ENCODE results near the gene UGGT1.
"Not testable (repeated sequence)": the region's sequence is repeated elsewhere in the genome, so short reads cannot be mapped to it uniquely, and the experiment has no call there.

Gene UGGT1

DNA sequence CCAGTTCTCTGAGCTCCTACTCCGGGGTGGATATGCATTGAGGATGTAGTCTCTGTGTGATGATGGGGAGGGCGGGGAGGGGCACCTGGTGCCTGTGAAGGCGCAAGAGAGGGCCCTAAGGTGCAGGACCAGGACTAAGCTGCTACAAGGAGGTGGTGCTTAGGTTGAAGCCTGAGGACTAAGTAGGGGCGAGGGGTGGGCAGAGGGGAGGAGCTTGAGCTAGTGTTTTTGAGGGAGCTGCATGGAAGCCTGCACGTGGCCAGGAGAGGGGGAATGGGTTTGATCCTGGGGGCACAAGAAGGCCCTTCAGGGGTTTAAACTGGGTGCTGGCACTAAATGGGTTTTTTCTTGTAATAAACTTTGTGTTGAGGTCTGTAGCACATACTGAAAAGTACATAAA, 105.0 kb downstream of the UGGT1 start:
- in situ Hi-C loops (cut with MboI; ENCODE audit: low sequenced_read_pairs) = no loop called here
- no peak for DNase-seq (ENCODE audit: low spot score in 2 of 2)
- no peaks in the 10 kb centered on the region for H3K9me3 ChIP-seq
- no peaks in the 10 kb centered on the region for H3K27me3 ChIP-seq (ENCODE audit: low read depth)
- no peaks in the 10 kb centered on the region for H3K4me1 ChIP-seq
- no peak overlapping the region for H3K4me3 ChIP-seq
- no peaks in the 10 kb centered on the region; the same call in none of the 2 replicates for H3K36me3 ChIP-seq (replicated peaks)

DNA sequence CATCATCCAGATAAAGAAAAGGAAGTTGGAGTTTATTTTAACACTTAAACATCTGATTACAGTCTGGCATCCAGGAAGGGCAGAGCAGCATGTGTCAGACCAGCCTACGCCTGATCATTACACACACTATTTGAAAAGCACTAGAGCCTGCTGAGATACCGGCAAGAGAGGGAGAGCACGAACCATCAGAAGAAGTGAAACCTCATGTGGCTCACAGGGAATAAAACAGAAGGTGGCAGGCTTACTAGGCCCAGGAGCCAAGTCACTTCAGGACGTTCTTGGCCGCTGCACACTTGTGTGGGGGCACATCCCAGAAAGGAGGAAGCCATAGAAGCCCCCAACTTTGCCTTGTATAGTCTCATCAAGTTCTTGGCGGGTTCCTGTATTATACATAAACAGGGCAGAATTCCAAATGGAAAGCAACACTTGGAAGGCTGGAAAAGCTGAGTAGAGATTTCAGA, 105.5 kb downstream of the UGGT1 start:
- DNase-seq (ENCODE audit: low spot score in 2 of 2) = no peak
- Histone ChIP-seq H3K4me3 (no peak overlapping the region), H3K27me3 (ENCODE audit: low read depth) (no peaks in the 10 kb centered on the region), H3K4me1 (no peaks in the 10 kb centered on the region), H3K9me3 (no peaks in the 10 kb centered on the region), H3K36me3 (replicated peaks) (no peaks in the 10 kb centered on the region; the same call in none of the 2 replicates)
- in situ Hi-C loops (cut with MboI; ENCODE audit: low sequenced_read_pairs) = no loop called here

DNA sequence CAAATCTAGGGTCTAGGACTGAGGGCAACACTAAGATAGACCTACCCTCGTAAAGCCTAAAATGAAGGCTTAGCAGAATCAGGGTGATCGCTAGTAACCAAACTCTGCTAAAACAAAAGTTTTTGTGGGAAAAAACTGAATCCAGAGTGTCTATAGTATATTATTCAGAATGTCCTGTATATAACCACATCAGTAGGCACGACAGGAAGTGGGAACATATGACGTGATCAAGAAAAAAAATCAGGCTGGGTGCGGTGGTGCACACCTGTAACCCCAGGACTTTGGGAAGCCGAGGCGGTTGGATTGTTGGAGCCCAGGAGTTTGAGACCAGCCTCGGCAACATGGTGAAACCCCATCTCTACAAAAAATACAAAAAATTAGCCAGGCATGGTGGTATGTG, 106.1 kb downstream of the UGGT1 start:
- Histone ChIP-seq H3K36me3 (replicated peaks) (no peaks in the 10 kb centered on the region; the same call in 1 of the 2 replicates), H3K4me3 (no peak overlapping the region), H3K4me1 (no peaks in the 10 kb centered on the region), H3K27me3 (ENCODE audit: low read depth) (no peaks in the 10 kb centered on the region), H3K9me3 (no peaks in the 10 kb centered on the region)
- no peak for DNase-seq (ENCODE audit: low spot score in 2 of 2)
- in situ Hi-C loops (cut with MboI; ENCODE audit: low sequenced_read_pairs) = no loop called here

DNA sequence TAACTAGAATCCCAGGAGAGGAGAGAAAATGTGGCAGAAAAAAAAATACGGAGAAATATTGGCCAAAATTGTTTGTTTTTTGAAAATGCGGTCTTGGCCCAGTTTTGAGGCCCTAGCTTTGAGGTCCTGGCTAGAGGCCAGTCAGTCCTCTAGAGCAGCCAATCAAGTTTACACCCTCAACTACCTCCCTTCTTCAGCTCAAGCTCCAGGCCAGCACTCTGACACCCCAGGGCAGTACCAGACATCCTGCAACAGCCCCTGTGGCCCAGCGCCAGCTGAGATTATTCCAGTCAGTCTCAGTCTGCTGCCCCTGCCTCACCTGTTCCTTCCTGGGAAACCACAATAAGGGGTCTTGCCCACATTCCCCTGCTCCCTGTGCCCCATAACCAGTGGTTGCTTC, 107.7 kb downstream of the UGGT1 start:
- no peak overlapping the region for H3K4me3 ChIP-seq
- no peaks in the 10 kb centered on the region for H3K4me1 ChIP-seq
- in situ Hi-C loops (cut with MboI; ENCODE audit: low sequenced_read_pairs) = no loop called here
- no peak for DNase-seq (ENCODE audit: low spot score in 2 of 2)
- no peaks in the 10 kb centered on the region for H3K27me3 ChIP-seq (ENCODE audit: low read depth)
- no peaks in the 10 kb centered on the region for H3K9me3 ChIP-seq
- H3K36me3 ChIP-seq (replicated peaks) = no peaks in the 10 kb centered on the region

DNA sequence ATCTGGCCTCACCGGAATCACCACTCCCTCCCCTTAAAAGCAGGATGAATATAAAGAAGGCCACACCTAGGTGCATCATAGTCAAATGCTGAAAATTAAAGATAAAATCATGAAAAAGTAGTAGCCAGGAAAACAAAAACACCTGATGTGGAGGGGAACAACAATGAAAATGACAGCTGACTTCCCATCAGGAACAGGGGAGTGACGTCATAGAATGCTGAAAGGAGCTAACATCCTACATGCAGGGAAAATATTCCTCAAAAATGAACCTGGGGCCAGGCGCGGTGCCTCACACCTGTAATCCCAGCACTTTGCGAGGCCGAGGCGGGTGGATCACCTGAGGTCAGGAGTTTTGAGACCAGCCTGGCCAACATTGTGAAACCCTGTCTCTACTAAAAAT, 108.1 kb downstream of the UGGT1 start:
- no peaks in the 10 kb centered on the region for H3K36me3 ChIP-seq (replicated peaks)
- H3K27me3 ChIP-seq (ENCODE audit: low read depth) = 0 out of 2 replicates have a peak, but pooled peaks cover 2% of the 10 kb centered on the region
- H3K9me3 ChIP-seq = no peaks in the 10 kb centered on the region
- no peak overlapping the region for H3K4me3 ChIP-seq
- in situ Hi-C loops (cut with MboI; ENCODE audit: low sequenced_read_pairs) = no loop called here
- no peaks in the 10 kb centered on the region for H3K4me1 ChIP-seq
- no peak for DNase-seq (ENCODE audit: low spot score in 2 of 2)

DNA sequence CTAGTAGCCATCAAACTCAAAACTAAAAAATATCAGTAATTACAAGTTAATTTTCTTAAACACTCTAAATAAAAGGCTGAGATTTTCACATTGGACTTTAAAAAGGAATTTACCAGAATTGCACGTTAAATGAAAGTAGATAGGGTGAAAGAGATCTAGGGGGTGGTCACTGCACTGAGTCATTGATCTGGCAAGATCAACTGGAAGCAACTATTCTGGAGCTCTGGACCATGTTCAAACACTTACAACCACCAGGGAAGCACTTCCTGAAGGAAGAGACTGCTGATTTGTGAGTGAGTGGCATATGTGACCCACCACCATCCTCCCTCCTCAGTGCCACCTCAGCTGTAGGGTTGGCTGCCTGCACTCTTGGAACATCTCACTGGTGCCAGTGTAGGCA, 111.8 kb downstream of the UGGT1 start:
- no peak overlapping the region for H3K4me3 ChIP-seq
- H3K27me3 ChIP-seq (ENCODE audit: low read depth) = 0 out of 2 replicates have a peak, but pooled peaks cover 2% of the 10 kb centered on the region
- no peaks in the 10 kb centered on the region for H3K36me3 ChIP-seq (replicated peaks)
- H3K9me3 ChIP-seq = peaks cover 3% of the 10 kb centered on the region
- no peaks in the 10 kb centered on the region for H3K4me1 ChIP-seq
- DNase-seq (ENCODE audit: low spot score in 2 of 2) = no peak
- in situ Hi-C loops (cut with MboI; ENCODE audit: low sequenced_read_pairs) = no loop called here

DNA sequence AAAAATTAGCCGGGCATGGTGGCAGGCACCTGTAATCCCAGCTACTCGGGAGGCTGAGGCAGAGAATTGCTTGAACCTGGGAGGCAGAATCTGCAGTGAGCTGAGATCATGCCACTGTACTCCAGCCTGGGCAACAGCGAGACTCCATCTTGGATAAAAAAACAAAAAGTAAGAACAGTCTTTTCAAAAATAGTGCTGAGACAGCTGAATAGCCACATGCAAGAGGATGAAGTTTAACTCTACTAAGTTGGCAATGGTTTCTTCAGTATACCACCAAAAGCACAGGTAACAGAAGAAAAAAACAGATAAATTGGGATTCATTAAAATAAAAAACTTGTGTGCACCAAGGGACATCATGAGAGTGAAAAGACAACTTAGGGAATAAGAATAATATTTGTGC, 115.2 kb downstream of the UGGT1 start:
- Histone ChIP-seq H3K27me3 (ENCODE audit: low read depth) (0 out of 2 replicates have a peak, but pooled peaks cover 2% of the 10 kb centered on the region), H3K36me3 (replicated peaks) (no peaks in the 10 kb centered on the region), H3K4me3 (no peak overlapping the region), H3K9me3 (peaks cover 3% of the 10 kb centered on the region), H3K4me1 (no peaks in the 10 kb centered on the region)
- in situ Hi-C loops (cut with MboI; ENCODE audit: low sequenced_read_pairs) = no loop called here
- no peak for DNase-seq (ENCODE audit: low spot score in 2 of 2)

DNA sequence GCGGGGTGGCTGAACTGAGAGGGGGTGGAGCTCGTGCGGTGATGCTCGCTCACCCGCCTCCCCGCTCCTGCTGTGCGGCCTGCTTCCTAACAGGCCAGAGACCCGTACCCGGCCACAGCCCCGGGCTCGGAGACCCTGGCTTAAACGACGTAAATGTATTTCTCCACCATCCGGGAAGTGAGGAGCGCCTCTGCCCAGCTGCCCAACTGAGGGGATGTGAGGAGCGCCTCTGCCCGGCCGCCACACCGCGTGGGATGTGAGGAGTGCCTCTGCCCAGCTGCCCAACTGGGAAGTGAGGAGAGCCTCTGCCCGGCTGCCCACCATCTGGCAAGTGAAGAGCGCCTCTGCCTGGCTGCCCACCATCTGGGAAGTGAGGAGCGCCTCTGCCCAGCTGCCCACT, 117.0 kb downstream of the UGGT1 start:
- H3K4me1 ChIP-seq = no peaks in the 10 kb centered on the region
- in situ Hi-C loops (cut with MboI; ENCODE audit: low sequenced_read_pairs) = no loop called here
- H3K27me3 ChIP-seq (ENCODE audit: low read depth) = 0 out of 2 replicates have a peak, but pooled peaks cover 2% of the 10 kb centered on the region
- H3K36me3 ChIP-seq (replicated peaks) = no peaks in the 10 kb centered on the region
- peaks cover 3% of the 10 kb centered on the region for H3K9me3 ChIP-seq
- no peak overlapping the region for H3K4me3 ChIP-seq
- no peak for DNase-seq (ENCODE audit: low spot score in 2 of 2)

DNA sequence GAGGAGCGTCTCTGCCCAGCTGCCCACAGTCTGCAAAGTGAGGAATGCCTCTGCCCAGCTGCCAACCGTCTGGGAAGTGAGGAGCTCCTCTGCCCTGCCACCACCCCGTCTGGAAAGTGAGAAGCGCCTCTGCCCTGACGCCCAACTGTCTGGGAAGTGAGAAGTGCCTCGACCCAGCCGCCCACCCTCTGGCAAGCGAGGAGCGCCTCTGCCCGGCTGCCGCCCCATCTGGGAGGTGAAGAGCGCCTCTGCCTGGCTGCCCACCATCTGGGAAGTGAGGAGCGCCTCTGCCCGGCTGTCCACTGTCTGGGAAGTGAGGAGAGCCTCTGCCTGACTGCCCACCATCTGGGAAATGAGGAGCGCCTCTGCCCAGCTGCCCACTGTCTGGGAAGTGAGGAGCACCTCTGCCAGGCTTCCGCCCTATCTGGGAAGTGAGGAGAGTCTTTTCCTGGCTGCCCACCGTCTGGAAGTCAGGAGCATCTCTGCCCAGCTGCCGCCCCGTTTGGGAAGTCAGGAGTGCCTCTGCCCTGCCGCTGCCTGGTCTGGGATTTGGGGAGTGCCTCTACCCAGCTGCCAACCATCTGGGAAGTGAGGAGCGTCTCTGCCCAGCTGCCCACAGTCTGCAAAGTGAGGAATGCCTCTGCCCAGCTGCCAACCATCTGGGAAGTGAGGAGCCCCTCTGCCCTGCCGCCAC, 117.8 kb downstream of the UGGT1 start:
- H3K9me3 ChIP-seq; H3K4me3 ChIP-seq; H3K27me3 ChIP-seq (ENCODE audit: low read depth); in situ Hi-C loops (cut with MboI; ENCODE audit: low sequenced_read_pairs); H3K36me3 ChIP-seq (replicated peaks); H3K4me1 ChIP-seq; DNase-seq (ENCODE audit: low spot score in 2 of 2): not testable (repeated sequence)

DNA sequence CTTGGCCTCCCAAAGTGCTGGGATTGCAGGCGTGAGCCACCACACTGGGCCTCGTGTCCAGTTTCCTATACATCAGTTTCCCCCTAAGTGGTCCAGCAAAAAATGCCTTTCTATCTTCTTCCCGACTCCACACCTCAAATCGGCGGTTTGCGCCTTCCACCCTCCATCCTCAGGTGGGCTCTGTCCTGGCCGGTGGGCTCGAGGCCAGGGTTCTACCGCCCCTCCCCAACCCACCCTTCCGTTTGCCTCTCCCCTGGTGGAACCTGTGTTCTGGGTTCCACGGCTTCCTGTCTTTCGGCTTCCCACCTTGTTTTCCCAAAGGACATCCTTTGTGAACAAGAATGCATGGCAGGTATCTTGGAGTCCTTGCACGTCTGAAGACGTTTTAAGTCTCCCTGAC, 123.3 kb downstream of the UGGT1 start:
- no peak overlapping the region for H3K4me3 ChIP-seq
- in situ Hi-C loops (cut with MboI; ENCODE audit: low sequenced_read_pairs) = no loop called here
- H3K36me3 ChIP-seq (replicated peaks) = no peaks in the 10 kb centered on the region
- no peaks in the 10 kb centered on the region for H3K27me3 ChIP-seq (ENCODE audit: low read depth)
- no peak for DNase-seq (ENCODE audit: low spot score in 2 of 2)
- no peaks in the 10 kb centered on the region for H3K4me1 ChIP-seq
- H3K9me3 ChIP-seq = no peaks in the 10 kb centered on the region

DNA sequence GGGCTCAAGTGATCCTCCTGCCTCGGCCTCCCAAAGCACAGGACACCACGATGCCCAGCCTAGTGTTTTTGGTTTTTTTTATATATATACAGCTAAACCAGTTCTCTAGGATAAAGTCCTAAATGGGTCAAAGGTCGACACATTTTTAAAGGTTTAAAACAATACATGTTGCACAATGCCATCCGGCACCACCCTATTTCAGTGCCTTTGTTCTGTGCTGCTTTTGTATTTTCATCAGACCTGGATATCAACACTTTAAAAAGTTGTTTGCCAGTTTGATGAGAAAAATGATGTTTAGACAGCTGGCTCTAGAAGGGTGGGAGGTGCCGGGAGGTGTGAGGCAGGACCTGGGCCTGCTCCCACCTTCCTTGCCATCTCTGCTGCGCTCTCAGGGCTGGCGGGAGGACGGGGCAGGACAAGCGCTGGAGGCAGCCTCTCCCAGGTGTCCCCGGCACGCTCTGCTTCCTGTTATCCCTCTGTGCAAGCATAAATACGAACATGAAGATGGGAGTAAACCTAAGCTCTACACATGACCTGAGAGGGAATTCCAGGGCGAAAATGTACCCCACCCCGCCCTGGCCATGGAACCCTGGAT, 124.0 kb downstream of the UGGT1 start:
- Histone ChIP-seq H3K27me3 (ENCODE audit: low read depth) (no peaks in the 10 kb centered on the region), H3K4me1 (no peaks in the 10 kb centered on the region), H3K9me3 (no peaks in the 10 kb centered on the region), H3K36me3 (replicated peaks) (no peaks in the 10 kb centered on the region), H3K4me3 (no peak overlapping the region)
- in situ Hi-C loops (cut with MboI; ENCODE audit: low sequenced_read_pairs) = no loop called here
- DNase-seq (ENCODE audit: low spot score in 2 of 2) = no peak

DNA sequence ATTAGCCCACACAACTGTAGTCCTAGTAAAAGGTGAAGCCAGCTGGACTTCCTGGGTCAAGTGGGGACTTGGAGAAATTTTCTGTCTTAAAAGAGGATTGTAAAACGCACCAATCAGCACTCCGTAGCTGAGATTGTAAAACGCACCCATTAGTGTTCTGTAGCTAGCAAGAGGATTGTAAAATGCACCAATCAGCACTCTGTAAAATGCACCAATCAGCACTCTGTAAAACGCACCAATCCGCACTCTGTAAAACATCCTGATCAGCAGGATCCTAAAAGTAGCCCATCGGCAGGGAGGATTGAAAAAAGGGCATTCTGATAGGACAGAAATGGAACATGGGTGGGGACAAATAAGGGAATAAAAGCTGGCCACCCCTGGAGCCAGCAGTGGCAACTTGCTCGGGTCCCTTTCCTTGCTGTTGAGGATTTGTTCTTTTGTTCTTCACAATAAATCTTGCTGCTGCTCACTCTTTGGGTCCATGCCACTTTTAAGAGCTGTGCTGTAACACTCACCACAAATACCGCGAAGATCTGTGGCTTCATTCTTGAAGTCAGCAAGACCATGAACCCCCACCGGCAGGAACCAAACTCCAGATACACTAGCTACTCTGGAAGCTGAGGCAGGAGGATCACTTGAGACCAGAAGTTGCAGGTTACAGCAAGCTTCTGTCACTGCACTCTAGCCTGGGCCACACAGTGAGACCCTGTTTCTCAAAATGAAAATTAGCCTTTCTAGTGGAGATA, 125.1 kb downstream of the UGGT1 start:
- Histone ChIP-seq H3K4me3 (no peak overlapping the region), H3K36me3 (replicated peaks) (no peaks in the 10 kb centered on the region), H3K4me1 (no peaks in the 10 kb centered on the region), H3K9me3 (no peaks in the 10 kb centered on the region), H3K27me3 (ENCODE audit: low read depth) (no peaks in the 10 kb centered on the region)
- in situ Hi-C loops (cut with MboI; ENCODE audit: low sequenced_read_pairs) = no loop called here
- no peak for DNase-seq (ENCODE audit: low spot score in 2 of 2)

DNA sequence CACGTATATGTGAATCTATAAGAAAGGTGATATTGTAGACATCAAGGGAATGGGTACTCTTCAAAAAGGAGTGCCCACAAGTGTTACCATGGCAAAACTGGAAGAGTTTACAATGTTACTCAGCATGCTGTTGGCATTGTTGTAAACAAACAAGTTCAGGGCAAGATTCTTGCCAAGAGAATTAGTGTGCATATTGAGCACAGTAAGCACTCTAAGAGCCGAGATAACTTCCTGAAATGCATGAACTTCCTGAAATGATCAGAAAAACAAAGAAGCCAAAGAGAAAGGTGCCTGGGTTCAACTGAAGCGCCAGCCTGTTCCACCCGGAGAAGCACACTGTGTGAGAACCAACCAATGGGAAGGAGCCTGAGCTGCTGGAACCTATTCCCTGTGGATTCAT, 126.7 kb downstream of the UGGT1 start:
- in situ Hi-C loops (cut with MboI; ENCODE audit: low sequenced_read_pairs) = no loop called here

DNA sequence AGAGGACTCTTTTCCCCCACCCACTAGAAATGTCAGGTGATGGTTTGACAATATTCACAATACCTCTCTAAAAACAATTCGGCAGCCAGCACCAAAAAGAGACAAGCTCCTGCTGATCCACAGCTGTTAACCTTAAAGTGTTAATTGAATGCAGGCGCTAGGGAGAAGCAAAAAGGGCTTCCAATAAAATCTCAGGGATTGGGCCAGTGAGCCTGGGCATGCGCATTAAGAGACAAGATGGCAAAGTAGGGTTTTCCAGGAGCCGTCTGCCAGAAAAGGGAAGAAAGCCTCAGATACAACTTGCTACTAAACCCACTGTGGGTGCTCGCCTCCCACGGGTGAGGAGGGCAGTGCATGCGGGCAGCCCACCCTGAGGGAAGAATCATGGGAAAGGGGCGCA, 128.9 kb downstream of the UGGT1 start:
- no peaks in the 10 kb centered on the region for H3K27me3 ChIP-seq (ENCODE audit: low read depth)
- no peaks in the 10 kb centered on the region for H3K4me1 ChIP-seq
- H3K4me3 ChIP-seq = no peak overlapping the region
- H3K9me3 ChIP-seq = no peaks in the 10 kb centered on the region
- in situ Hi-C loops (cut with MboI; ENCODE audit: low sequenced_read_pairs) = no loop called here
- DNase-seq (ENCODE audit: low spot score in 2 of 2) = no peak
- H3K36me3 ChIP-seq (replicated peaks) = no peaks in the 10 kb centered on the region

More for the DNA sequence above, 126.7 kb downstream of the UGGT1 start:
- DNase-seq (ENCODE audit: low spot score in 2 of 2) = no peak
- H3K4me1 ChIP-seq = no peaks in the 10 kb centered on the region
- no peaks in the 10 kb centered on the region for H3K9me3 ChIP-seq
- H3K4me3 ChIP-seq = no peak overlapping the region
- H3K27me3 ChIP-seq (ENCODE audit: low read depth) = no peaks in the 10 kb centered on the region
- H3K36me3 ChIP-seq (replicated peaks) = no peaks in the 10 kb centered on the region

Measured in HAP-1 (cell line).